GM12878 (cell line): ENCODE data around the gene THADA. TPM values are rescaled to one million over a fixed set of nuclear protein-coding genes. Genes with fewer than 3 reads are reported as not detected.

Experiments
- BHLHE40 ChIP-seq, 2 experiments: fragments of 450-650 bp in 1 of 2; IDR thresholded peaks; 2 replicates each; pipeline ENCODE4 v1.6.1; 2011 to 2017; ENCODE audit warnings: low read depth in 2 of 2, borderline replicate concordance in 1 of 2, improper control_type of control experiment in 1 of 2, low read length in 1 of 2, mild to moderate bottlenecking in 1 of 2
- BMI1 ChIP-seq: fragments of 450-650 bp; IDR thresholded peaks from 2 replicates; pipeline ENCODE4 v1.6.1; 2016; ENCODE audit warnings: mild to moderate bottlenecking, moderate library complexity, borderline replicate concordance
- BRCA1 ChIP-seq: IDR thresholded peaks from 2 replicates; pipeline ENCODE4 v1.6.1; 2011; ENCODE audit warnings: low read depth, low read length, improper control_type of control experiment
- CBFB ChIP-seq: IDR thresholded peaks from 2 replicates; pipeline ENCODE4 v1.6.1; 2016; ENCODE audit warnings: antibody characterized with exemption, low read depth
- CREB1 ChIP-seq: IDR thresholded peaks from 2 replicates; pipeline ENCODE4 v1.6.1; 2012; ENCODE audit warnings: low read depth, mild to moderate bottlenecking, inconsistent platforms
- EED ChIP-seq: sonication (generic); IDR thresholded peaks from 2 replicates; pipeline ENCODE4 v1.6.1; 2016; ENCODE audit warnings: antibody characterized with exemption, low read depth
- ELK1 ChIP-seq: IDR thresholded peaks from 2 replicates; pipeline ENCODE4 v1.6.1; 2012; ENCODE audit warnings: low read depth, low read length, improper control_type of control experiment
- ESRRA ChIP-seq: IDR thresholded peaks from 2 replicates; pipeline ENCODE4 v1.6.1; 2012; ENCODE audit warnings: mild to moderate bottlenecking, low read length, improper control_type of control experiment
- FOS ChIP-seq: IDR thresholded peaks from 3 replicates; pipeline ENCODE4 v1.6.1; 2011; ENCODE audit warnings: borderline replicate concordance; ENCODE audit not compliant: insufficient read length; ENCODE audit errors: extremely low read depth
- HDGF ChIP-seq: fragments of 450-650 bp; IDR thresholded peaks from 2 replicates; pipeline ENCODE4 v1.6.1; 2016; ENCODE audit warnings: antibody characterized with exemption
- KDM1A ChIP-seq: fragments of 200-600 bp; sonication (generic); IDR thresholded peaks from 2 replicates; pipeline ENCODE4 v1.6.1; 2016; ENCODE audit warnings: borderline replicate concordance
- LARP7 ChIP-seq: fragments of 450-650 bp; IDR thresholded peaks from 2 replicates; pipeline ENCODE4 v1.6.1; 2017; ENCODE audit warnings: mild to moderate bottlenecking
- MEF2A ChIP-seq: IDR thresholded peaks from 2 replicates; pipeline ENCODE4 v1.6.1; 2011; ENCODE audit warnings: low read depth, mild to moderate bottlenecking, low read length, moderate library complexity; ENCODE audit not compliant: insufficient read depth
- NFYB ChIP-seq: IDR thresholded peaks from 2 replicates; pipeline ENCODE4 v1.6.1; 2011; ENCODE audit warnings: low read depth, mild to moderate bottlenecking, low read length, improper control_type of control experiment, moderate library complexity; ENCODE audit not compliant: insufficient read depth
- PKNOX1 ChIP-seq: fragments of 450-650 bp; IDR thresholded peaks from 2 replicates; pipeline ENCODE4 v1.6.1; 2016; ENCODE audit warnings: mild to moderate bottlenecking
- PML ChIP-seq: IDR thresholded peaks from 2 replicates; pipeline ENCODE4 v1.6.1; 2012; ENCODE audit warnings: low read length, inconsistent platforms
- POU2F2 ChIP-seq: IDR thresholded peaks from 3 replicates; pipeline ENCODE4 v1.6.1; 2011; ENCODE audit warnings: low read depth, mild to moderate bottlenecking, low read length, borderline replicate concordance
- RAD21 ChIP-seq: IDR thresholded peaks from 2 replicates; pipeline ENCODE4 v1.6.1; 2011; ENCODE audit warnings: mild to moderate bottlenecking, low read depth, low read length, moderate library complexity; ENCODE audit not compliant: insufficient read depth
- RAD51 ChIP-seq: fragments of 450-650 bp; IDR thresholded peaks from 2 replicates; pipeline ENCODE4 v1.6.1; 2016; ENCODE audit warnings: moderate library complexity, mild to moderate bottlenecking, inconsistent platforms
- RELB ChIP-seq: fragments of 450-650 bp; IDR thresholded peaks from 2 replicates; pipeline ENCODE4 v1.6.1; 2017; ENCODE audit warnings: low read depth, mild to moderate bottlenecking, moderate library complexity
- SMARCA5 ChIP-seq: fragments of 450-650 bp; IDR thresholded peaks from 2 replicates; pipeline ENCODE4 v1.6.1; 2017; ENCODE audit warnings: mild to moderate bottlenecking
- SMC3 ChIP-seq: IDR thresholded peaks from 2 replicates; pipeline ENCODE4 v1.6.1; 2011; ENCODE audit warnings: low read length, improper control_type of control experiment, borderline replicate concordance
- SPI1 ChIP-seq: IDR thresholded peaks from 2 replicates; pipeline ENCODE4 v1.6.1; 2011; ENCODE audit warnings: low read depth, mild to moderate bottlenecking, low read length, moderate library complexity, borderline replicate concordance; ENCODE audit not compliant: insufficient read depth
- SREBF2 ChIP-seq: IDR thresholded peaks from 2 replicates; pipeline ENCODE4 v1.6.1; 2012; ENCODE audit warnings: mild to moderate bottlenecking, low read length
- TCF12 ChIP-seq: IDR thresholded peaks from 2 replicates; pipeline ENCODE4 v1.6.1; 2011; ENCODE audit warnings: low read depth, mild to moderate bottlenecking, low read length
- ZNF274 ChIP-seq: IDR thresholded peaks from one replicate; pipeline ENCODE4 v1.8.0; 2011; ENCODE audit not compliant: insufficient read length, insufficient read depth
- polyA plus RNA-seq, 11 experiments: library from polyadenylated mRNA; depleted of rRNA in 4 of 11; unstranded in 6 of 11; stranded (reverse) in 5 of 11; fragments of >200 nt; fragmentation: Nextera tagmentation in 4 of 11; fragmentation: Illumina TruSeq in 1 of 11; extraction: Ambion mirVana in 4 of 11; extraction: Trizol in 1 of 11; gene quantifications; 1 replicate in 1 of 11; 2 replicates in 10 of 11; pipeline versions ENCODE4 v1.2.1 to v1.2.3, GENCODE V29; 2011 to 2016; ENCODE audit warnings: inconsistent platforms in 2 of 11, missing spikeins in 2 of 11, low read depth in 1 of 11
- total RNA-seq, 4 experiments: library from RNA; depleted of rRNA in 3 of 4; stranded (reverse); fragments of >200 nt in 3 of 4; fragmentation: Illumina TruSeq in 1 of 4; extraction: Trizol in 1 of 4; gene quantifications; 2 replicates each; pipeline versions ENCODE4 v1.2.1 to v1.2.3, GENCODE V29; 2013 to 2021
- TF ChIP-seq, protein P1 (sequence below): IDR thresholded peaks from 2 replicates; pipeline ENCODE4 v1.6.1; 2012; ENCODE audit warnings: low read depth, low read length, improper control_type of control experiment

The THADA gene
- total and polyA plus RNA-seq, 10 of the 15 experiments (the other 5 are each of a cell fraction or from before 2014, with no cell fraction given): 14.6 to 33.2 (median 23.2) TPM

DNA sequence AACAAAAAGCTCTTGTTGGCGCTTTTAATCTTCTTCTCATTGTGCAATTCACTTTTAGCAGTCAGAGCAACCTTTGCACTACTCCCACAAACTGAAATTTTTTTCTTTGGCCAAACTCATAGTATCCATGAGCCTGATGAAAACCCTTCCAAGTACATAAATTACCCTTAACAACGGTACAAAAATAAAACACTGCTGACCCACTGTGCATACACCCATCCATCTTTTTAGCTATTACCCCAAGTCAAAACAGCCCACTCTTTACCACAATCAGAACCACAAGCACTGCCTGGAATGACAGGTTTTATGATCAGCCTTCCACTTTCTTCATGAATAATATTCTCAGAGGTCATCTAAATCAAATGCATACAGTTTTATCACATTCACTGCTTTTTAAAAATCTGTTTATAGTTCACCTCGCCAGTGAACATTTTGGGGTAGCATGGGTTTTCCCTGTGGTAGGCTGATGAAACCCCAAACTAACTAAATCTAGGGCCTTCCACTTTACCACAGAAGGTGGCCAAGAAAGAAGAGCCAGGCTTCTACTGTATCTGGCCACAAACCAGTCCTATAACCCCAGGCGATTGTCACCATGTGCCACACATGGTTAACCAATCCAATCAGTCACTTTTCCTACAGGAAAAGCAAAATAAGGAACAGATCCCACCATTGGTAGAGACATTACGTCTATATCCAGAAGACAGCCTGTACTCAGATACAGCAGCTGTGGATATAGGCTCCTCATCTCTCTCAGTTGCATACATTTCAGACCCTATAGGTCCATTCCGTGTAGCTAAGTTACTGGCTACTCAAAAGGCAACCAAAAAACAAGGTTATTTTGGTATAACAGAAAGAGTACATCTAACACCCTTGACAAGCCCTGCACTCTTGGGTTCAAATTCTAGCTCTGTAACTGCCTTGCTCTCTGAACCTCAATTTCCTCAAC, 171.3 kb downstream of the THADA start (continued):
- TF ChIP-seq, protein P1, sequence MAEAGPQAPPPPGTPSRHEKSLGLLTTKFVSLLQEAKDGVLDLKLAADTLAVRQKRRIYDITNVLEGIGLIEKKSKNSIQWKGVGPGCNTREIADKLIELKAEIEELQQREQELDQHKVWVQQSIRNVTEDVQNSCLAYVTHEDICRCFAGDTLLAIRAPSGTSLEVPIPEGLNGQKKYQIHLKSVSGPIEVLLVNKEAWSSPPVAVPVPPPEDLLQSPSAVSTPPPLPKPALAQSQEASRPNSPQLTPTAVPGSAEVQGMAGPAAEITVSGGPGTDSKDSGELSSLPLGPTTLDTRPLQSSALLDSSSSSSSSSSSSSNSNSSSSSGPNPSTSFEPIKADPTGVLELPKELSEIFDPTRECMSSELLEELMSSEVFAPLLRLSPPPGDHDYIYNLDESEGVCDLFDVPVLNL: no peak
- TF ChIP-seq LARP7 (no peak), ESRRA (no peak), RAD51 (no peak), POU2F2 (no peak), TCF12 (no peak), RAD21 (0 out of 2 replicates have a peak, but pooled peaks have one; percentile 3), CBFB (peak; percentile 85), ELK1 (no peak), BMI1 (no peak), PKNOX1 (peak; percentile 30), HDGF (no peak), SPI1 (no peak), BHLHE40 (IDR thresholded peaks at IDR 0.05; ENCODE audit: borderline replicate concordance in 1 of 2, low read depth in 2 of 2, low read length in 1 of 2) (peak in 1 of 2 experiments; percentile 9; a peak in 1 of 4 replicates), RELB (no peak), NFYB (no peak), SMC3 (peak; percentile 21; the same call in 1 of the 2 replicates), SREBF2 (no peak), KDM1A (no peak), CREB1 (no peak), ZNF274 (no peak), MEF2A (peak; percentile 36; the same call in 1 of the 2 replicates), PML (no peak), EED (peak; percentile 81), SMARCA5 (no peak), FOS (no peak), BRCA1 (no peak)
